ENCODE results near the gene STPG1.

Gene STPG1

GRCh38 chr1:24392982-24393650 lies 20.5 kb downstream of the STPG1 start:
- no peak for DNase-seq

- no peak for DNase-seq
Measured at GRCh38 chr1:24392604-24392946, 21.0 kb downstream of the STPG1 start.

- DNase-seq, result no peak
Measured at GRCh38 chr1:24391882-24392603, 21.5 kb downstream of the STPG1 start.

GRCh38 chr1:24390924-24391782 lies 22.4 kb downstream of the STPG1 start:
- DNase-seq, result peak; percentile 8 to 59

GRCh38 chr1:24389231-24389678 lies 24.3 kb downstream of the STPG1 start:
- DNase-seq, result no peak

- DNase-seq, result no peak
Measured at GRCh38 chr1:24388331-24388885, 25.2 kb downstream of the STPG1 start.

GRCh38 chr1:24387636-24388175 lies 25.9 kb downstream of the STPG1 start:
- no peak for DNase-seq

- DNase-seq, result no peak
Measured at GRCh38 chr1:24386931-24387330, 26.7 kb downstream of the STPG1 start.

GRCh38 chr1:24386241-24386640 lies 27.3 kb downstream of the STPG1 start:
- peak in 1 of 2 experiments; percentile 17 for DNase-seq

GRCh38 chr1:24385160-24385940 lies 28.2 kb downstream of the STPG1 start:
- no peak for DNase-seq

- DNase-seq, result no peak
Measured at GRCh38 chr1:24384251-24385090, 29.1 kb downstream of the STPG1 start.

GRCh38 chr1:24383381-24383940 lies 30.1 kb downstream of the STPG1 start:
- DNase-seq, result no peak

GRCh38 chr1:24382165-24382577 lies 31.4 kb downstream of the STPG1 start:
- DNase-seq, result no peak

- DNase-seq, result no peak
Measured at GRCh38 chr1:24381256-24381655, 32.3 kb downstream of the STPG1 start.

GRCh38 chr1:24380508-24380907 lies 33.1 kb downstream of the STPG1 start:
- no peak for DNase-seq

GRCh38 chr1:24379733-24380315 lies 33.8 kb downstream of the STPG1 start:
- DNase-seq, result no peak

- DNase-seq, result no peak
Measured at GRCh38 chr1:24374891-24375786, 38.4 kb downstream of the STPG1 start.

- DNase-seq, result no peak
Measured at GRCh38 chr1:24373710-24374109, 39.9 kb downstream of the STPG1 start.

- no peak for DNase-seq
Measured at GRCh38 chr1:24373044-24373443, 40.5 kb downstream of the STPG1 start.
